GM08714 (cell line): Measurements from ENCODE around the gene ACTL6A.

Experiments
- H3K4me3 ChIP-seq: fragments of 200-500 bp; sonication (Bioruptor generic); 2 replicates; pipeline ENCODE4 v1.5.1; 2014; ENCODE audit warnings: mild to moderate bottlenecking, low read length, inconsistent platforms
- ZNF274 ChIP-seq: IDR thresholded peaks from 2 replicates; pipeline ENCODE4 v1.6.1; 2012; ENCODE audit warnings: mild to moderate bottlenecking, low read depth, low read length

Gene ACTL6A

DNA sequence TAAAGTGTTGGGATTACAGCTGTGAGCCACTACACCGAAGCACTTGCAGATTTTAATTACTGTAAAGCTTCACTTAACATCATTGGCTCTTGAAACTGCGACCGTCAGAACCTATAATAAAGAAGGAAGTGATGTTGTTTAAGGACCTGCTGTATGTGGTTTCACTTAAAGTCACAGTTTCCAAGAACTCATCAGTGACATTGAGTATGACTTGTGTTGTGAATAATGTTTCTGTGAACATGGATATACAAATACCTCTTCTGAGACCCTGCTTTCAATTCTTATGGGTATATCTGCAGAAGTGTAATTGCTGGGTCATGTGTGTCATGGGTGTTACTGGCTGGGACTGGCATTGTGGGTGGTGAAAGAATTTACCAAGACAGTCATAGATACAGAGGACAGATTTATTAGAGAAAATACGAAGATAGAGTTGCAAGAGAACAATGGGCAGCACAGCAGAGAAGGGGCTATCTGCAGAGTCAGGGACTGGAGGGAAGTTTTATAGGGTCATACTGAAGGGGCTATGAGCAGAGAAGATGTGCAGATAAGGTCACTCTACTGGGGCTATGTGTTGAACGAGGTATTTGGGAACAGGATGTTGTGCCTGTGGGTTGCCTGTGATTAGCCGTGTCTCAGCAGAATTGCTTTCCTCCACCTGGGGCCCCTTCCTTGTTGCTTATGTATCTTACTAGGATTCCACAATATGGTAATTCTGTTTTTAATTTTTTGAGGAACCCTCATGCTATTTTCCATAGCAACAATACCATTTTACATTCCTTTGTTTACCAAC is 46.4 kb downstream of the ACTL6A start:
- H3K4me3 ChIP-seq = peak overlapping the region; percentile 25; the same call in 1 of the 2 replicates
- TF ChIP-seq ZNF274 = no peak

DNA sequence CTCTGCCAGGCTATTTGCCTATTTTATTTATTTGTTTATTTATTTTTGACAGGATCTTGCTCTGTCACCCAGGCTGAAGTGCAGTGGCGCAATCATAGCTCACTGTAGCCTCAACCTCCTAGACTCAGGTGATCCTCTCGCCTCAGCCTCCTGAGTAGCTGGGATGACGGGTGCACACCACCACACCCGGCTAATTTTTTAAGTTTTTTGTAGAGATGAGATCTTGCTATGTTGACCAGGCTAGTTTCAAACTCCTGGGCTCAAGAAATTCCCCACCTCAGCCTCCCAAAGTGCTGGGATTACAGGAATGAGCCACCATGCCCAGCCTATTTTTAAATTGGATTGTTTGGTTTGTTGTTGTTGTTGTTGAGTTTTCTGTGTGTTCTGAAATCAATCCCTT is 47.3 kb downstream of the ACTL6A start:
- no peak for TF ChIP-seq ZNF274
- no peak overlapping the region for H3K4me3 ChIP-seq

DNA sequence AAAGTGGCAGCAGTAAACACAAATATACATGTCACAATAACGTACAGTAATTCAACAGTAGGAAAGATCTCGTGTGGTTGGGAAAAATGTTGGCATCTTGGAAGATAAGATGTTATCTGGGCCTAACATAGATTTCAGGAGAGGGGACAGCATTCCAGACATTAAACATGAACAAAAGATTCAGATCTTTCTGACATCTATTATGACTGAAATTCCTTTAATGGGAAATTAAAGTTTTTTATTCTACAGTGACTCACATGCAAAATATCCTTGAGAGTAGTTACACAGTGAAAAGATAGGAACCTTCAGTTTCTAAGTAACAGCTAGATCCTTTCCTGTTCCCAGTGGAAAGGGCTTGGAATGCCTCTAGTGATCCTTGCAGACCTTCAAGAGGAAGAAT is 51.1 kb downstream of the ACTL6A start:
- no peak for TF ChIP-seq ZNF274
- H3K4me3 ChIP-seq = no peak overlapping the region

- no peak overlapping the region for H3K4me3 ChIP-seq
- no peak for TF ChIP-seq ZNF274
Observed at GRCh38 chr3:179615458-179616173, 52.9 kb downstream of the ACTL6A start.

DNA sequence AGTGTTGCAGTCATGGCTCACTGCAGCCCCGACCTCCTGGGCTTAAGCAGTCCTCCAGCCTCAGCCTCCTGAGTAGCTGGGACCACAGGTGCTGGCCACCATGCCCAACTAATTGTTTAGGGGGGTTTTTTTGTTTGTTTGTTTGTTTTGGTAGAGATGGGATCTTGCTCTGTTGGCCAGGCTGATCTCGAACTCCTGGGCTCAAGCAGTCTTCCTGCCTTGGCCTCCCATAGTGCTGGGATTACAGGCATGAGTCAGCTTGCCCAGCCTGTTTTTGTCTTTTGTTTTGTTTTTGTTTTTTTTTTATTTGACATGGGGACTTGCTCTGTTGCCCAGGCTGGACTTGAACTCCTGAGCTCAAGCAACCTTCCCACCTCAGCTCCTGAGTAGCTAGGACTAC is 59.3 kb downstream of the ACTL6A start:
- no peak for TF ChIP-seq ZNF274
- H3K4me3 ChIP-seq = no peak overlapping the region

DNA sequence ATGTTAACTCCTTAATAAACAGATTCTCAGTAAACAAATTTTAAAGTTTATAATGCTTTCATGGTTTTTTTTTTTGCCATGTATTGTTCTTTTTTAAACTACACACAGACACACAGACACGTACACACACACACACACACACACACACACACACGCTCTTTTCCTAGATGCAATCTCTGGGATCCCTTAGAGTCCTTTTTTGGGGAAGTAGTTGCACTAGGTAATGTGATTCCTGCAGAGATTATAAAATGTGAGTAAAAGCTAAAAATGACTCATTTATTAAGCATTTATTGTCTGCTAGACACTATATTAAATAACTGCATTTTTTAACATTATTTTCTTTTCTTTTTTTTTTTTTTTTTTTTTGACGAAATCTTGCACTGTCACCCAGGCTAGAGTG is 61.7 kb downstream of the ACTL6A start:
- TF ChIP-seq ZNF274 = no peak
- H3K4me3 ChIP-seq = no peak overlapping the region

DNA sequence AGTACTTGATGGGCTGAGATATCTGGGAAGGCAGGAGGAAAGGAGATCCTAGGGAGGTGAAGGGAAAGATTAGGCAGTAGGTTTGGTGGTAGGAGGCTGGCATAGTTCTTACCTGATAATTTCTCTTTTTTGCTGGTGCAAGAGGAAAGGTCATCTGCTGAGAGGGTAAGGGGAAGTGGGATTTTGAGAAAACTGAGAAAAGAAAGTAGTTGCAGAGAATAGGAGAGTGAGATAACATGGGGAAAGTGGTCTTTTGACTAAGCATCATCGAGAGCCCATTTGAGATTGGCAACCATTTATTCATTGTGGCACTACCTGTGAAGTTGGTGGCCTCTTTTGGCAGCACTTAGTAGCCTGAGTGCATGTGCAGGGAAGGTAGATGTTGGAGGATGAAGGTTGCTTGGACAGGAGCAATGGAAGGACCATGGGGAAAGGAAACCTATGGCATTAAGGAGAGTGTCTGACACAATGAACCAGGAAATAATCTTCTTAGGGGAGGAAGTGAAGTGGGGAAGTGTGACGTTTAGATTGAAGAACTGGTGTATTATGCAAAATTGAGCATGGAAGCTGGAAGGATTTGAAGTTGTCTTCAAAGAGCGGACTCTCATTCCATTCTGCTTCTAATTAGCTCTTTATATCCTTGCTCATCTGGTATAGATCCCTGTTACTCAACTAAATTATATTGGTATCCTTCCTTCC is 68.2 kb downstream of the ACTL6A start:
- no peak for TF ChIP-seq ZNF274

More for the DNA sequence above, 68.2 kb downstream of the ACTL6A start:
- H3K4me3 ChIP-seq = no peak overlapping the region
